HCT116 (cell line): ENCODE results near the gene TH. TPM values are rescaled to one million over a fixed set of nuclear protein-coding genes. Genes with fewer than 3 reads are reported as not detected.

ENCODE experiments used
- ATAC-seq: fragments of 200-7000 bp; cut with Tn5 transposase; 2 replicates; pipeline ENCODE4 v1.9.1; 2020; ENCODE audit warnings: mild to moderate bottlenecking, moderate library complexity
- BruUV-seq: library from RNA; stranded (reverse); fragments of 400-500 nt; replicated peaks from 2 replicates; lab custom pipeline; 2021; lab: Mats Ljungman, UMichigan
- CTCF ChIA-PET: fragments of 300-600 bp; sonication (Branson Sonifier 250); formaldehyde crosslinking; loops from one replicate; lab custom pipeline; 2021; ENCODE audit warnings: antibody characterized with exemption; lab: Charles Lee
- POLR2A ChIA-PET: fragments of 300-600, 350-600 bp; sonication (Branson Sonifier 250); formaldehyde crosslinking; loops from one replicate; lab custom pipeline; 2021; ENCODE audit warnings: antibody characterized with exemption; lab: Charles Lee
- RAD21 ChIA-PET, 2 experiments: fragments of 300-600 bp; sonication (Branson Sonifier 250); formaldehyde crosslinking; loops; one replicate each; lab custom pipeline; 2023; ENCODE audit warnings: low total read pairs in 2 of 2; ENCODE audit not compliant: uncharacterized antibody in 2 of 2, unreplicated experiment in 2 of 2, low non-redundant PET in 1 of 2; lab: Charles Lee
- DNase-seq: peaks from one replicate; pipeline ENCODE4 v3.0.0-alpha.2; 2010; ENCODE audit warnings: low read depth, low spot score
- H2AFZ ChIP-seq: fragments of 200-600 bp; shearing (Covaris generic), sonication (generic); 2 replicates; pipeline ENCODE4 v1.6.1; 2017; ENCODE audit warnings: low read depth, mixed run types, mixed read lengths, antibody characterized with exemption, low read length; ENCODE audit not compliant: poor library complexity, severe bottlenecking
- H3K27ac ChIP-seq: 2 replicates; pipeline ENCODE4 v1.5.1; 2012; ENCODE audit warnings: low read depth, low read length
- H3K27me3 ChIP-seq: fragments of 200-600 bp; sonication (generic); 2 replicates; pipeline ENCODE4 v1.6.1; 2016; ENCODE audit warnings: mixed run types, low read length, mixed read lengths; ENCODE audit not compliant: insufficient read depth
- H3K36me3 ChIP-seq, 2 experiments: fragments of 200-500 bp in 1 of 2; fragments of 200-600 bp in 1 of 2; sonication (Bioruptor generic) in 1 of 2; sonication (generic) in 1 of 2; 2 replicates each; pipeline versions ENCODE4 v1.5.1 to v1.6.1; 2014 to 2016; ENCODE audit warnings: low read length in 2 of 2, inconsistent platforms in 1 of 2, mixed read lengths in 1 of 2, mixed run types in 1 of 2; ENCODE audit not compliant: insufficient read depth in 2 of 2, control insufficient read depth in 1 of 2
- H3K4me1 ChIP-seq, 2 experiments: fragments of 200-600 bp in 1 of 2; sonication (generic) in 1 of 2; 2 replicates each; pipeline versions ENCODE4 v1.5.1 to v1.6.1; 2012 to 2017; ENCODE audit warnings: low read length in 2 of 2, inconsistent platforms in 1 of 2, mild to moderate bottlenecking in 1 of 2, mixed read lengths in 1 of 2, mixed run types in 1 of 2, moderate library complexity in 1 of 2; ENCODE audit not compliant: insufficient read depth in 2 of 2, control insufficient read depth in 1 of 2
- H3K4me2 ChIP-seq: fragments of 200-600 bp; sonication (generic); 2 replicates; pipeline ENCODE4 v1.6.1; 2017; ENCODE audit warnings: mixed run types, low read length, mixed read lengths
- H3K4me3 ChIP-seq, 2 experiments: fragments of 200-600 bp in 1 of 2; sonication (generic) in 1 of 2; replicated peaks in 1 of 2; 2 replicates each; pipeline ENCODE4 v1.5.1; 2011 to 2016; ENCODE audit warnings: low read length in 2 of 2, control low read depth in 1 of 2, low read depth in 1 of 2, mild to moderate bottlenecking in 1 of 2, mixed read lengths in 1 of 2, mixed run types in 1 of 2
- H3K79me2 ChIP-seq: fragments of 200-600 bp; sonication (generic); 2 replicates; pipeline ENCODE4 v1.6.1; 2017; ENCODE audit warnings: mild to moderate bottlenecking, mixed run types, low read length, moderate library complexity, mixed read lengths; ENCODE audit not compliant: insufficient read depth
- H3K9ac ChIP-seq: fragments of 200-600 bp; sonication (generic); 2 replicates; pipeline ENCODE4 v1.6.1; 2016; ENCODE audit warnings: low read length, mixed read lengths
- H3K9me2 ChIP-seq: fragments of 200-600 bp; sonication (generic), shearing (Covaris generic); 2 replicates; pipeline ENCODE4 v1.6.1; 2017; ENCODE audit warnings: mixed run types, mild to moderate bottlenecking, moderate library complexity; ENCODE audit not compliant: insufficient read depth
- H3K9me3 ChIP-seq, 2 experiments: fragments of 200-500 bp in 1 of 2; fragments of 200-600 bp in 1 of 2; sonication (Bioruptor generic) in 1 of 2; sonication (generic) in 1 of 2; 2 replicates each; pipeline ENCODE4 v1.6.1; 2014 to 2017; ENCODE audit warnings: low read length in 2 of 2, mixed read lengths in 2 of 2, inconsistent platforms in 1 of 2, low read depth in 1 of 2, mild to moderate bottlenecking in 1 of 2, mixed run types in 1 of 2, moderate library complexity in 1 of 2; ENCODE audit not compliant: control insufficient read depth in 1 of 2, insufficient read depth in 1 of 2
- H4K20me1 ChIP-seq: fragments of 200-600 bp; sonication (generic), shearing (Covaris generic); 2 replicates; pipeline ENCODE4 v1.6.1; 2017; ENCODE audit warnings: mixed run types, mild to moderate bottlenecking, moderate library complexity; ENCODE audit not compliant: insufficient read depth
- ATF3 ChIP-seq: IDR thresholded peaks from 2 replicates; pipeline ENCODE4 v1.6.1; 2012
- CBX3 ChIP-seq: IDR thresholded peaks from 2 replicates; pipeline ENCODE4 v1.6.1; 2012; ENCODE audit warnings: low read depth
- CEBPB ChIP-seq: IDR thresholded peaks from 2 replicates; pipeline ENCODE4 v1.6.1; 2012; ENCODE audit warnings: low read depth
- CTCF ChIP-seq, 3 experiments: fragments of 200-600 bp in 1 of 3; sonication (generic) in 1 of 3; IDR thresholded peaks in 2 of 3; conservative IDR thresholded peaks in 1 of 3; 2 replicates each; pipeline ENCODE4 v1.5.1; 2012 to 2017; ENCODE audit warnings: low read depth in 2 of 3, low read length in 2 of 3, antibody characterized with exemption in 1 of 3, borderline replicate concordance in 1 of 3, control low read depth in 1 of 3, mild to moderate bottlenecking in 1 of 3, mixed read lengths in 1 of 3, mixed run types in 1 of 3, moderate library complexity in 1 of 3; ENCODE audit not compliant: insufficient read depth in 1 of 3
- ELF1 ChIP-seq: IDR thresholded peaks from 2 replicates; pipeline ENCODE4 v1.6.1; 2012; ENCODE audit warnings: low read depth, borderline replicate concordance
- EZH2 ChIP-seq: fragments of 200-600 bp; sonication (generic); IDR thresholded peaks from 2 replicates; pipeline ENCODE4 v1.6.1; 2017; ENCODE audit warnings: antibody characterized with exemption, mixed run types
- EZH2phosphoT487 ChIP-seq: fragments of 200-600 bp; IDR thresholded peaks from 2 replicates; pipeline ENCODE4 v1.6.1; 2018; ENCODE audit warnings: antibody characterized with exemption, borderline replicate concordance
- JUND ChIP-seq: IDR thresholded peaks from 2 replicates; pipeline ENCODE4 v1.6.1; 2012
- POLR2A ChIP-seq: IDR thresholded peaks from 2 replicates; pipeline ENCODE4 v1.7.0; 2011; ENCODE audit warnings: borderline replicate concordance; ENCODE audit not compliant: insufficient read depth, insufficient read length; ENCODE audit errors: extremely low read depth
- POLR2AphosphoS5 ChIP-seq: IDR thresholded peaks from 2 replicates; pipeline ENCODE4 v1.6.1; 2011; ENCODE audit warnings: mild to moderate bottlenecking, low read depth, low read length, moderate library complexity
- RAD21 ChIP-seq: IDR thresholded peaks from 2 replicates; pipeline ENCODE4 v1.6.1; 2012; ENCODE audit warnings: low read depth, mild to moderate bottlenecking
- REST ChIP-seq: IDR thresholded peaks from 2 replicates; pipeline ENCODE4 v1.6.1; 2012; ENCODE audit warnings: low read depth
- SIN3A ChIP-seq: IDR thresholded peaks from 2 replicates; pipeline ENCODE4 v1.6.1; 2012; ENCODE audit warnings: low read depth
- SP1 ChIP-seq: IDR thresholded peaks from 2 replicates; pipeline ENCODE4 v1.6.1; 2012; ENCODE audit warnings: low read depth
- ZBTB33 ChIP-seq: IDR thresholded peaks from 2 replicates; pipeline ENCODE4 v1.6.1; 2011; ENCODE audit warnings: mild to moderate bottlenecking, low read length, moderate library complexity; ENCODE audit not compliant: insufficient replicate concordance; ENCODE audit errors: extremely low read depth
- ZFX ChIP-seq: fragments of 450-650 bp; IDR thresholded peaks from 2 replicates; pipeline ENCODE4 v1.6.1; 2017
- ZNF274 ChIP-seq: fragments of 200-500 bp; sonication (Bioruptor generic); IDR thresholded peaks from 2 replicates; pipeline ENCODE4 v1.6.1; 2014; ENCODE audit warnings: mild to moderate bottlenecking, low read depth, low read length, inconsistent platforms
- intact Hi-C: fragments of 100-400 bp; cut with micrococcal nuclease; formaldehyde crosslinking; loops from 2 replicates; pipeline ENCODE4 v1.10.0; 2022
- total RNA-seq: library from RNA; stranded (reverse); gene quantifications from one replicate; pipeline ENCODE4 v1.2.1, GENCODE V29; 2021; ENCODE audit not compliant: unreplicated experiment

TH gene
- total RNA-seq, 1 experiment from 2014 or later = not detected

- H3K9me3 ChIP-seq = no peaks in the 10 kb centered on the region
- ChIA-PET POLR2A (no interaction called here), CTCF (interaction anchor here (1.0 to 1.6 kb wide), 4 partner anchors 9 to 251 kb away, joined by 3 to 5 read pairs (median 4); no protein-coding TSS in a partner anchor), RAD21 (no interaction called here)
- H4K20me1 ChIP-seq = no peaks in the 10 kb centered on the region
- H3K4me2 ChIP-seq = peak overlapping the region; percentile 47; the same call in 1 of the 2 replicates
- BruUV-seq = no TSS peak
- H3K27me3 ChIP-seq = no peaks in the 10 kb centered on the region
- intact Hi-C loops = no loop called here
- ATAC-seq (no peak), DNase-seq (no peak)
- no peaks in the 10 kb centered on the region for H3K9me2 ChIP-seq
- H3K79me2 ChIP-seq = no peaks in the 10 kb centered on the region
- no peak overlapping the region for H3K4me3 ChIP-seq
- TF ChIP-seq SP1 (no peak), ZFX (no peak), ZBTB33 (no peak), SIN3A (no peak), RAD21 (no peak), ATF3 (no peak), REST (no peak), EZH2 (no peak), ZNF274 (no peak), CEBPB (no peak), EZH2phosphoT487 (no peak), JUND (no peak), CBX3 (no peak), POLR2A (no peak), CTCF (IDR thresholded peaks at IDR 0.05 in 2 of 3, conservative IDR thresholded peaks at IDR 0.05 in 1 of 3; ENCODE audit: borderline replicate concordance in 1 of 3, insufficient read depth in 1 of 3, low read depth in 2 of 3, low read length in 2 of 3) (no peak), ELF1 (no peak), POLR2AphosphoS5 (no peak)
- no peaks in the 10 kb centered on the region for H3K36me3 ChIP-seq
- H3K9ac ChIP-seq = no peak overlapping the region
- no peak overlapping the region for H3K27ac ChIP-seq
- H2AFZ ChIP-seq = no peak overlapping the region
- peaks cover 2 to 21% of the 10 kb centered on the region in 2 experiments; a peak in 3 of 4 replicates for H3K4me1 ChIP-seq
Measured at GRCh38 chr11:2169626-2170570, 1.7 kb downstream of the TH start.
